Central memory CD8-positive, alpha-beta T cell (primary cell): ENCODE data around the gene FADD.

Experiments
- ATAC-seq: fragments of 150-1000 bp; cut with Tn5 transposase; replicated peaks from 2 replicates; pipeline ENCODE4 v1.10.0; 2022; ENCODE audit warnings: mild to moderate bottlenecking, moderate FRiP score, moderate number of reproducible peaks; ENCODE audit not compliant: poor library complexity, severe bottlenecking; ENCODE audit errors: extremely low read depth
- DNase-seq, 2 donors: peaks; one replicate each; pipeline ENCODE4 v3.0.0; 2021; ENCODE audit warnings: low spot score in 2 of 2
- H3K27ac Mint-ChIP-seq: one replicate; pipeline ENCODE4 v1.8.0; 2022; ENCODE audit warnings: low read depth, mild to moderate bottlenecking, moderate library complexity, mixed read lengths
- H3K27me3 Mint-ChIP-seq: one replicate; pipeline ENCODE4 v1.8.0; 2022; ENCODE audit warnings: mixed read lengths
- H3K36me3 Mint-ChIP-seq: one replicate; pipeline ENCODE4 v1.8.0; 2022; ENCODE audit warnings: mild to moderate bottlenecking, moderate library complexity, mixed read lengths; ENCODE audit not compliant: insufficient read depth
- H3K4me1 Mint-ChIP-seq: one replicate; pipeline ENCODE4 v1.8.0; 2022; ENCODE audit warnings: mixed read lengths
- H3K4me3 Mint-ChIP-seq: one replicate; pipeline ENCODE4 v1.8.0; 2022; ENCODE audit warnings: mild to moderate bottlenecking, moderate library complexity, mixed read lengths
- H3K9me3 Mint-ChIP-seq: one replicate; pipeline ENCODE4 v1.8.0; 2022; ENCODE audit warnings: mixed read lengths

FADD gene

GRCh38 chr11:70201882-70202861, 924 bp upstream of the FADD start:
- Mint-ChIP-seq H3K27me3 (no peaks in the 10 kb centered on the region), H3K9me3 (no peaks in the 10 kb centered on the region), H3K36me3 (peaks cover 22% of the 10 kb centered on the region), H3K4me1 (peaks cover 31% of the 10 kb centered on the region), H3K4me3 (peak overlapping the region; percentile 92), H3K27ac (peak overlapping the region; percentile 98)
- ATAC-seq (no peak), DNase-seq (no peak)

GRCh38 chr11:70203751-70204465, 812 bp downstream of the FADD start:
- Mint-ChIP-seq H3K9me3 (no peaks in the 10 kb centered on the region), H3K36me3 (peaks cover 34% of the 10 kb centered on the region), H3K4me3 (peak overlapping the region; percentile 92), H3K4me1 (peaks cover 37% of the 10 kb centered on the region), H3K27me3 (no peaks in the 10 kb centered on the region), H3K27ac (peak overlapping the region; percentile 98)
- ATAC-seq (peak; percentile 88), DNase-seq (peak; percentile 74 to 87)

DNA sequence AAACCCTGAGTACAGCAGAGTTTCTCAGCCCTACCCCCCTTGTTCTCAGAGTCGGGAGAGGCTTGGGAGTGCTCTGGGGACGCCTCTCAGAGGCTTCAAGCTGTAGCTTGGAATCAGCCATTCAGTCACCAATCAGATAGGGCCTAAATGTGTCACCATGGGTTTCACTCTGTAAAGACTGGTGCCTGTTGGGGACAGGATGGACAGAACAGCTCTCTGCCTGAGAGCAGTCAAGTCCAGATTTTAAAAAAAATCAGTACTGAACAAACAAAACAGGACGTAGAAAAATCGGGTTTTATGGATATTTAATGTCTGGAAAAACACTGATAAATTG, 1.3 kb downstream of the FADD start:
- Mint-ChIP-seq H3K27me3 (no peaks in the 10 kb centered on the region), H3K36me3 (peaks cover 34% of the 10 kb centered on the region), H3K27ac (peak overlapping the region; percentile 98), H3K9me3 (no peaks in the 10 kb centered on the region), H3K4me3 (peak overlapping the region; percentile 92), H3K4me1 (peaks cover 42% of the 10 kb centered on the region)
- DNase-seq, result no peak
- ATAC-seq, result no peak

DNA sequence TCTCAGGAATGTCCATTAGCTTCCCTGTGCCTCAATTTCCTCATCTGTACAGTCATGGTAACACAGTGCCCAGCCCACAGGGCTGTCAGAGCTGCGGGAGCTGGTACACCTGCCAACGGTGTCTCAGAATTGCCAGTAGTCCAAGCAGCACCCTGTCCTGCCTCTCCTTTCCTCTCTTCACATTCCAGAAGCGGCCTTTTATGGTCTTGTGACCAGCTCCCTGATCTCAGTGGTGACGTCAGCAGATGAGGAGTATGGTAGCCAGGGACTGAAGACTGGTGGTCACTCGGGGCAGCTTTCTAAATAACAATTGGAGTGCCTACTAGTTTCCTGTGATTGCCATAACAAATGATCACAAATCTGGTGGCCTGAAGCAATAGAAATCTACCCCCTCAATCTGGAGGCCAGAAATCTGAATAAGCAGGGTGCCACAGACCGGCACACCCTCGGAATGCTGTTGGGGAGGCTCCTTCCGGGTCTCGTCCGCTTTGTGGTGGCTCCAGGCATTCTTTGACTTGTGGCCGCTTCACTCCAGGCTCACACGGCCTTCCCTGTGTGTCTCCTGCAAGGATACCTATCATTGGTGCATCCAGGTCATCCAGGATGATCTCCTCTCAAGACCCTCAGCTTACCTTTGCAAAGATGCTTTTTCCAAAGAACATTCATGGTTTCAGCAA, 2.1 kb downstream of the FADD start:
- DNase-seq (no peak), ATAC-seq (no peak)
- no peaks in the 10 kb centered on the region for H3K27me3 Mint-ChIP-seq
- peaks cover 37% of the 10 kb centered on the region for H3K36me3 Mint-ChIP-seq
- peaks cover 48% of the 10 kb centered on the region for H3K4me1 Mint-ChIP-seq
- H3K4me3 Mint-ChIP-seq, result peak overlapping the region; percentile 92
- H3K27ac Mint-ChIP-seq, result peak overlapping the region; percentile 98
- H3K9me3 Mint-ChIP-seq, result no peaks in the 10 kb centered on the region

GRCh38 chr11:70205766-70206165, 2.7 kb downstream of the FADD start:
- H3K36me3 Mint-ChIP-seq, result peaks cover 39% of the 10 kb centered on the region
- H3K27me3 Mint-ChIP-seq, result no peaks in the 10 kb centered on the region
- DNase-seq (no peak), ATAC-seq (no peak)
- no peaks in the 10 kb centered on the region for H3K9me3 Mint-ChIP-seq
- peak overlapping the region; percentile 98 for H3K27ac Mint-ChIP-seq
- H3K4me1 Mint-ChIP-seq, result peaks cover 50% of the 10 kb centered on the region
- H3K4me3 Mint-ChIP-seq, result peak overlapping the region; percentile 92

GRCh38 chr11:70206226-70206981, 3.3 kb downstream of the FADD start:
- no peaks in the 10 kb centered on the region for H3K9me3 Mint-ChIP-seq
- H3K4me3 Mint-ChIP-seq, result no peak overlapping the region
- H3K36me3 Mint-ChIP-seq, result peaks cover 39% of the 10 kb centered on the region
- no peaks in the 10 kb centered on the region for H3K27me3 Mint-ChIP-seq
- ATAC-seq (no peak), DNase-seq (no peak)
- H3K27ac Mint-ChIP-seq, result peak overlapping the region; percentile 98
- peaks cover 50% of the 10 kb centered on the region for H3K4me1 Mint-ChIP-seq

GRCh38 chr11:70206982-70207376, 3.9 kb downstream of the FADD start:
- no peak for DNase-seq
- Mint-ChIP-seq H3K27ac (peak overlapping the region; percentile 22), H3K27me3 (no peaks in the 10 kb centered on the region), H3K4me1 (peaks cover 50% of the 10 kb centered on the region), H3K9me3 (no peaks in the 10 kb centered on the region), H3K36me3 (peaks cover 39% of the 10 kb centered on the region), H3K4me3 (no peak overlapping the region)
- no peak for ATAC-seq

GRCh38 chr11:70207531-70208131, 4.5 kb downstream of the FADD start:
- peaks cover 39% of the 10 kb centered on the region for H3K36me3 Mint-ChIP-seq
- DNase-seq, result no peak
- no peak overlapping the region for H3K4me3 Mint-ChIP-seq
- peaks cover 50% of the 10 kb centered on the region for H3K4me1 Mint-ChIP-seq
- peak overlapping the region; percentile 22 for H3K27ac Mint-ChIP-seq
- no peak for ATAC-seq
- no peaks in the 10 kb centered on the region for H3K9me3 Mint-ChIP-seq
- no peaks in the 10 kb centered on the region for H3K27me3 Mint-ChIP-seq

DNA sequence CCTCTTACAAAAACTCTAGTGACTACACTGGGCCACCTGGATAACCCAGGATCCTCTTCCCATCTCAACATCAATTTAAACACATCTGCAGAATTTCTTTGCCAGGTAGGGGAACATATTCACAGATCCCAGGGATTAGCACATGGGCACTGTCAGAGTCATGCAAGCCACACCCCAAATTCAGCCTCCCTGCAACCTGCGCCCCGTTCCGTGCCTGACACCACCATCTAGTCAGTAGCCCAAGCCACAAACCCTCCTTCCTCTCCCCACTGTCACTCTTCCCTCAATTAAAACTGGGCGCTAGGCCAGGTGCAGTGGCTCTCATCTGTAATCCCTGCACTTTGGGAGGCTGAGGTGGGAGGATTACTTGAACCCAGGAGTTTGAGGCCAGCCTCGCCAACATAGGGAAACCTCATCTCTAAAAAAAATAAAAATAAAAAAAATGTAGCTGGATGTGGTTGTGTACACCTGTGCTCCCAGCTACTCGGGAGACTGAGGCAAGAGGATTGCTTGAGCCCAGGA, 6.4 kb downstream of the FADD start:
- Mint-ChIP-seq H3K36me3 (peaks cover 31% of the 10 kb centered on the region), H3K27ac (peak overlapping the region; percentile 20), H3K4me3 (no peak overlapping the region), H3K4me1 (peaks cover 43% of the 10 kb centered on the region), H3K9me3 (no peaks in the 10 kb centered on the region), H3K27me3 (no peaks in the 10 kb centered on the region)
- ATAC-seq (no peak), DNase-seq (no peak)

- Mint-ChIP-seq H3K4me3 (no peak overlapping the region), H3K9me3 (no peaks in the 10 kb centered on the region), H3K27me3 (no peaks in the 10 kb centered on the region), H3K27ac (peak overlapping the region; percentile 12), H3K4me1 (peaks cover 36% of the 10 kb centered on the region), H3K36me3 (peaks cover 28% of the 10 kb centered on the region)
- DNase-seq, result no peak
- ATAC-seq, result no peak
Observed at GRCh38 chr11:70210051-70210501, 7.0 kb downstream of the FADD start.

DNA sequence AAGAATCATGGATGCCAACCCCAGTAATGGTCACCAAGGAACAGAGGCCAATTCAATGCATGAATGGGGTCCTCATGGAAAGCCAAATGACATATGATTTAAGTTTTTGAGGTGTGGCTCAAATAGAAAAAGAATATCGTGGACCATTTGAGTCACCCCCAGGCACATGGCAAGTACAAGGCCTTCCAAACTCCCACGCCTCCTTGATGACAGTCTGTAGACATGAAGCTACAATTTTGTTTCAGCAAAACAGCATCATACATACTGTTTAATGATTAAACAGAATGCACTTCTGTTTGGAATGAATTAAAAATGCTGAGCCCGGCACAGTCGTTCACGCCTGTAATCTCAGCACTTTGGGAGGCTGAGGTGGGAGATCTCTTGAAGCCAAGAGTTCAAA, 7.4 kb downstream of the FADD start:
- Mint-ChIP-seq H3K4me3 (no peak overlapping the region), H3K4me1 (peaks cover 32% of the 10 kb centered on the region), H3K36me3 (peaks cover 26% of the 10 kb centered on the region), H3K27ac (peak overlapping the region; percentile 12), H3K27me3 (no peaks in the 10 kb centered on the region), H3K9me3 (no peaks in the 10 kb centered on the region)
- no peak for ATAC-seq
- DNase-seq, result no peak
